GM23248 (cell line): ENCODE results near the gene ENOX1. TPM values are rescaled to one million over a fixed set of nuclear protein-coding genes. Genes with fewer than 3 reads are reported as not detected.

ENCODE experiments used
- DNase-seq: peaks from one replicate; pipeline ENCODE4 v3.0.0-alpha.2; 2015
- H2AFZ ChIP-seq: fragments of 200-600 bp; sonication (generic); 2 replicates; pipeline ENCODE4 v1.6.1; 2016; ENCODE audit warnings: antibody characterized with exemption
- H3F3A ChIP-seq: fragments of 200-600 bp; sonication (generic); 2 replicates; pipeline ENCODE4 v1.6.1; 2016; ENCODE audit warnings: mild to moderate bottlenecking, antibody characterized with exemption, mixed run types; ENCODE audit not compliant: insufficient read depth
- H3K27ac ChIP-seq: fragments of 200-600 bp; sonication (generic); 2 replicates; pipeline ENCODE4 v1.5.1; 2016; ENCODE audit warnings: mild to moderate bottlenecking
- H3K27me3 ChIP-seq: fragments of 200-600 bp; sonication (generic); replicated peaks from 2 replicates; pipeline ENCODE4 v1.6.1; 2016; ENCODE audit warnings: mild to moderate bottlenecking; ENCODE audit not compliant: insufficient read depth
- H3K36me3 ChIP-seq: fragments of 200-600 bp; sonication (generic); 2 replicates; pipeline ENCODE4 v1.6.1; 2016; ENCODE audit warnings: low read depth, mild to moderate bottlenecking
- H3K4me1 ChIP-seq: fragments of 200-600 bp; sonication (generic); 2 replicates; pipeline ENCODE4 v1.6.1; 2016; ENCODE audit warnings: mild to moderate bottlenecking; ENCODE audit not compliant: insufficient read depth
- H3K4me2 ChIP-seq: fragments of 200-600 bp; sonication (generic); one replicate; pipeline ENCODE4 v1.6.1; 2016; ENCODE audit warnings: mild to moderate bottlenecking; ENCODE audit not compliant: unreplicated experiment
- H3K4me3 ChIP-seq: fragments of 200-600 bp; sonication (generic); 2 replicates; pipeline ENCODE4 v1.5.1; 2016; ENCODE audit warnings: mild to moderate bottlenecking
- H3K79me2 ChIP-seq: fragments of 200-600 bp; sonication (generic); 2 replicates; pipeline ENCODE4 v1.6.1; 2016; ENCODE audit warnings: mild to moderate bottlenecking; ENCODE audit not compliant: insufficient read depth
- H3K9ac ChIP-seq: fragments of 200-600 bp; sonication (generic); 2 replicates; pipeline ENCODE4 v1.6.1; 2016; ENCODE audit warnings: mild to moderate bottlenecking
- H3K9me2 ChIP-seq: fragments of 200-600 bp; sonication (generic); 2 replicates; pipeline ENCODE4 v1.6.1; 2016; ENCODE audit warnings: mixed run types, mild to moderate bottlenecking, moderate library complexity; ENCODE audit not compliant: insufficient read depth
- H3K9me3 ChIP-seq: fragments of 200-600 bp; sonication (generic); one replicate; pipeline ENCODE4 v1.6.1; 2017; ENCODE audit warnings: low read depth
- H4K20me1 ChIP-seq: fragments of 200-600 bp; sonication (generic); 2 replicates; pipeline ENCODE4 v1.6.0; 2016; ENCODE audit not compliant: insufficient read depth
- EZH2 ChIP-seq: fragments of 200-600 bp; sonication (generic); IDR thresholded peaks from 2 replicates; pipeline ENCODE4 v1.6.1; 2018; ENCODE audit warnings: antibody characterized with exemption, mild to moderate bottlenecking; ENCODE audit not compliant: insufficient read depth, poor library complexity, severe bottlenecking
- EZH2phosphoT487 ChIP-seq: fragments of 200-600 bp; sonication (generic); IDR thresholded peaks from 2 replicates; pipeline ENCODE4 v1.6.1; 2018; ENCODE audit warnings: antibody characterized with exemption, moderate library complexity, mild to moderate bottlenecking, low read depth; ENCODE audit not compliant: insufficient read depth
- WGBS, 2 experiments: methylation state at CpG; one replicate each; pipeline ENCODE4 v1.1.6; 2015 to 2017; ENCODE audit warnings: low lambda C conversion rate in 2 of 2, low coverage in 1 of 2; ENCODE audit errors: missing lambda C conversion rate in 2 of 2; 5-methylcytosine and 5-hydroxymethylcytosine counted together
- in situ Hi-C: fragments of 300-500 bp; cut with MboI; formaldehyde crosslinking; loops from 2 replicates; pipeline ENCODE4 v1.15.0; 2020
- polyA plus RNA-seq: library from polyadenylated mRNA; unstranded; fragments of >200 nt; fragmentation: Nextera tagmentation; extraction: Ambion mirVana; gene quantifications from 2 replicates; pipeline ENCODE4 v1.2.1, GENCODE V29; 2016
- total RNA-seq: library from RNA; depleted of rRNA; stranded (reverse); fragments of >200 nt; shearing (Covaris generic); gene quantifications from 2 replicates; pipeline ENCODE4 v1.2.3, GENCODE V29; 2014

Gene ENOX1
- total and polyA plus RNA-seq, 2 experiments from 2014 or later, result 1.8 to 3.2 TPM

DNA sequence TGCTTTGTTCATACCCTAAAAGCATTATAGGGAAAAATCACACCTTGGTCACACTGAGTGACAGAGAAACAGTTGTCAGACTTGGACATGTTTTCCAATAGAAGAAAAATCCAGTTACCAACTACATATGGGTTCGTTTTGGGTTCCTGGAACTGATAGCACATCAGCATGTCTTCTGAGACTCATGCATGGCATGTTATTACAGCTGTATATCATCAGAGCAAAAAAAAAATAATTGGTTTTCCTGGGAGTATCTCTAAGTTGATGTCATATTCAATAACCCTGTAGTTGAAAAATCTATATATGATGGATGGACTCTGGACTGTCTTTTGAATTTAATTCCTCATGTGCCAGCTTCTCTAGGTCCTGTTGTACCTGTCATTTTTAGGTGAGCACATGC, 551.7 kb downstream of the ENOX1 start:
- no peaks in the 10 kb centered on the region for H3K9me2 ChIP-seq
- H3K79me2 ChIP-seq, result no peaks in the 10 kb centered on the region
- H3K27me3 ChIP-seq, result no peaks in the 10 kb centered on the region
- no peaks in the 10 kb centered on the region for H3K9me3 ChIP-seq
- DNase-seq, result no peak
- H3K36me3 ChIP-seq, result no peaks in the 10 kb centered on the region
- no peak overlapping the region for H3K4me2 ChIP-seq
- H3F3A ChIP-seq, result peaks cover 4% of the 10 kb centered on the region; the same call in 1 of the 2 replicates
- no peak overlapping the region for H3K27ac ChIP-seq
- no peak overlapping the region for H2AFZ ChIP-seq
- TF ChIP-seq EZH2phosphoT487, result no peak
- no peak for TF ChIP-seq EZH2
- no peak overlapping the region for H3K4me3 ChIP-seq
- 8 to 21% methylated on average over 1 of the region's 1 CpG for WGBS, 2 experiments
- in situ Hi-C loops, result no loop called here
- H3K4me1 ChIP-seq, result peaks cover 8% of the 10 kb centered on the region
- no peaks in the 10 kb centered on the region for H4K20me1 ChIP-seq
- no peak overlapping the region for H3K9ac ChIP-seq

DNA sequence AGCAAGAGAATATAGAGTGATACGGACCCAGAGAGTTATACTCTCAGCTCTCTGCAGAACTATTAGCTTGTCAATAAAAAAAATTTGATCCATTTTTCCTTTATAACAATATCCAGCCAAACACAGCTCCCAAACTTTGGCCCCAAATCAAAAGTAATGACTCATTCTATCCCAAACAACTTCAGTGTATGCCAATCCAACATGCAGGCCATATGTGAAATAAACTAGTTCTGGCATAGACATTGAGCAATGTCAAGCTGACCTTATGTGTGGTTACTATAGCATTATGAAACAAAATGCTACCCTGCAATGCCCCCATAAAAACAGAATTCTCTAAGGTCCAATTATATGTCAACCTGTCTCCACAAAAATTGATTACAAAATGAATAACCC, 553.9 kb downstream of the ENOX1 start:
- Histone ChIP-seq H3K4me2 (no peak overlapping the region), H3K4me1 (peaks cover 14% of the 10 kb centered on the region), H3K79me2 (no peaks in the 10 kb centered on the region), H3F3A (peaks cover 4% of the 10 kb centered on the region; the same call in 1 of the 2 replicates), H3K4me3 (no peak overlapping the region), H3K9ac (no peak overlapping the region), H2AFZ (no peak overlapping the region), H3K27ac (no peak overlapping the region), H3K36me3 (no peaks in the 10 kb centered on the region), H3K9me3 (no peaks in the 10 kb centered on the region), H3K27me3 (no peaks in the 10 kb centered on the region), H3K9me2 (no peaks in the 10 kb centered on the region), H4K20me1 (no peaks in the 10 kb centered on the region)
- no peak for TF ChIP-seq EZH2phosphoT487
- TF ChIP-seq EZH2, result no peak
- DNase-seq, result peak; percentile 62
- in situ Hi-C loops, result no loop called here
- 25 to 29% methylated on average over 1 of the region's 1 CpG for WGBS, 2 experiments

DNA sequence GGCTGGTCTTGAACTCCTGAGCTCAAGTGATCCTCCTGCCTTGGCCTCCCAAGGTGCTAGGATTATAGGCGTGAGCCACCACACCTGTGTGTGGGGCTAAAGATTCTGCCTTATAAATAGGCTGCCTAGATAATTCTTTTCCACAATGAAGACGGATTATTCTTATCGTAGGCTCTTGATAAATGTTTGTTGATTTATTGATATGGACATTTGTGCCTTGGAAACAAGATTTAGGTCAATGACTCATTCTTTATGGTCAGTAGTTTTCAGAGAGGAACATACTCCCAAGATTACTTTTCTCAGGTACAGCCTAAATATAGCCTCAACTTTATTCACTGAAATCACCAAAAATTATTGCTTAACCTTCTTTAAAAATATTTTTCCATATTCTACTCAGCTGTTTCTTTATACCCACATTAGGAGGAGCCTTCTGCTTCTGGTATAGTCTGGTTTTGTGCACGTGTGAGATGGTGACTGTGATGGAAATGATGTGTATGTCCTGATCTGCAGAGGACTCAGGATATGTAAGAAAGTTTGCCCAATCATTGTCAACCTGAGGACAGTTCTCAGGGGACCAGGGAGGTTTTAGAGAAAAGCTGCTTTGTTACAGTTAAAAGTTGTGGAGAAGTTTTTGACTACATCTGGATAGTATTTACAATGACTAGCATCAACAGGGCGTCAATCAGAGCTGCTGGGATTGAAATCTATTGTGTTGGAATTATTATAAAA, 554.5 kb downstream of the ENOX1 start:
- DNase-seq, result peak; percentile 10
- H3F3A ChIP-seq, result peaks cover 4% of the 10 kb centered on the region; the same call in 1 of the 2 replicates
- whole genome bisulfite sequencing, 2 experiments, result 78 to 79% methylated on average over 5 of the region's 5 CpGs

DNA sequence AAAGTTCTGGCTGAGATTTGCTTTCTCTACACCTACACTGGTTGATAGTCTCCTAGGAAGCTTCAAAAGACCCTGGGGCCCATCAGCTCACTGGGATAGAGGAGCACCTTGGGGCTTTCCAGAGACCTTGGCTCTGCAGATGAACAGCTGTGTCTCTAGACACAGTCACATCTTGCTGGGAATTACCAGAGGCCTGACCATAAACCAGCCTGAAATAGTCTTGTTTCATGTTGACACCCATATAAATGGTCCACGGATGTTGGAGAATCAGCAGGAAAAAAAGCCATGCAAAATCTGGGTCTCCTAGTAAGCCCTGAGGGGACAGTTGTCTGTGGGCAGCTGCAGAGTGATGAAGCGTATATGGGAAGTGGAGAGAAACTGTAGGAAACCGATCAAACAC, 555.8 kb downstream of the ENOX1 start:
- H2AFZ ChIP-seq, result no peak overlapping the region
- no peak for DNase-seq
- TF ChIP-seq EZH2, result no peak
- no peak for TF ChIP-seq EZH2phosphoT487
- no peaks in the 10 kb centered on the region for H3K36me3 ChIP-seq
- WGBS, 2 experiments, result 76 to 81% methylated on average over 3 of the region's 3 CpGs
- in situ Hi-C loops, result no loop called here
- peaks cover 4% of the 10 kb centered on the region; the same call in 1 of the 2 replicates for H3F3A ChIP-seq
- H4K20me1 ChIP-seq, result no peaks in the 10 kb centered on the region
- H3K9ac ChIP-seq, result no peak overlapping the region
- no peaks in the 10 kb centered on the region for H3K79me2 ChIP-seq
- H3K4me1 ChIP-seq, result peaks cover 14% of the 10 kb centered on the region
- H3K9me2 ChIP-seq, result no peaks in the 10 kb centered on the region
- no peaks in the 10 kb centered on the region for H3K9me3 ChIP-seq
- no peak overlapping the region for H3K27ac ChIP-seq
- H3K4me2 ChIP-seq, result no peak overlapping the region
- no peaks in the 10 kb centered on the region for H3K27me3 ChIP-seq
- no peak overlapping the region for H3K4me3 ChIP-seq

More for the DNA sequence above, 554.5 kb downstream of the ENOX1 start:
- H3K36me3 ChIP-seq, result no peaks in the 10 kb centered on the region
- in situ Hi-C loops, result no loop called here
- no peak overlapping the region for H3K4me2 ChIP-seq
- no peaks in the 10 kb centered on the region for H3K79me2 ChIP-seq
- H3K4me3 ChIP-seq, result no peak overlapping the region
- no peak for TF ChIP-seq EZH2phosphoT487
- no peak for TF ChIP-seq EZH2
- no peaks in the 10 kb centered on the region for H3K27me3 ChIP-seq
- peaks cover 14% of the 10 kb centered on the region for H3K4me1 ChIP-seq
- H3K9me3 ChIP-seq, result no peaks in the 10 kb centered on the region
- H3K9ac ChIP-seq, result no peak overlapping the region
- H3K27ac ChIP-seq, result no peak overlapping the region
- H2AFZ ChIP-seq, result no peak overlapping the region
- H4K20me1 ChIP-seq, result no peaks in the 10 kb centered on the region
- no peaks in the 10 kb centered on the region for H3K9me2 ChIP-seq
